GM12801 (cell line): ENCODE measurements around the gene DLX1.

Source experiments
- CTCF ChIP-seq: IDR thresholded peaks from one replicate; pipeline ENCODE4 v1.5.1; 2011; ENCODE audit warnings: control low read depth; ENCODE audit not compliant: insufficient read length; ENCODE audit errors: extremely low read depth

Gene DLX1

GRCh38 chr2:172131713-172132555 is 46.6 kb downstream of the DLX1 start:
- no peak for TF ChIP-seq CTCF

- TF ChIP-seq CTCF = no peak
These were observed 49.0 kb downstream of the DLX1 start for GRCh38 chr2:172134270-172134669.

- no peak for TF ChIP-seq CTCF
These were observed 50.1 kb downstream of the DLX1 start for GRCh38 chr2:172135446-172135845.

GRCh38 chr2:172137109-172137508 is 51.8 kb downstream of the DLX1 start:
- no peak for TF ChIP-seq CTCF

GRCh38 chr2:172137943-172138342 is 52.6 kb downstream of the DLX1 start:
- no peak for TF ChIP-seq CTCF
